HG03064 (cell line): ENCODE results near the gene CRADD.
"Not testable (repeated sequence)": the region's sequence is repeated elsewhere in the genome, so short reads cannot be mapped to it uniquely, and the experiment has no call there.

Experiments used
- ATAC-seq: cut with Tn5 transposase; IDR thresholded peaks from one replicate; pipeline ENCODE4 v1.9.1; 2021; ENCODE audit warnings: low read depth; ENCODE audit not compliant: unreplicated experiment

The CRADD gene

DNA sequence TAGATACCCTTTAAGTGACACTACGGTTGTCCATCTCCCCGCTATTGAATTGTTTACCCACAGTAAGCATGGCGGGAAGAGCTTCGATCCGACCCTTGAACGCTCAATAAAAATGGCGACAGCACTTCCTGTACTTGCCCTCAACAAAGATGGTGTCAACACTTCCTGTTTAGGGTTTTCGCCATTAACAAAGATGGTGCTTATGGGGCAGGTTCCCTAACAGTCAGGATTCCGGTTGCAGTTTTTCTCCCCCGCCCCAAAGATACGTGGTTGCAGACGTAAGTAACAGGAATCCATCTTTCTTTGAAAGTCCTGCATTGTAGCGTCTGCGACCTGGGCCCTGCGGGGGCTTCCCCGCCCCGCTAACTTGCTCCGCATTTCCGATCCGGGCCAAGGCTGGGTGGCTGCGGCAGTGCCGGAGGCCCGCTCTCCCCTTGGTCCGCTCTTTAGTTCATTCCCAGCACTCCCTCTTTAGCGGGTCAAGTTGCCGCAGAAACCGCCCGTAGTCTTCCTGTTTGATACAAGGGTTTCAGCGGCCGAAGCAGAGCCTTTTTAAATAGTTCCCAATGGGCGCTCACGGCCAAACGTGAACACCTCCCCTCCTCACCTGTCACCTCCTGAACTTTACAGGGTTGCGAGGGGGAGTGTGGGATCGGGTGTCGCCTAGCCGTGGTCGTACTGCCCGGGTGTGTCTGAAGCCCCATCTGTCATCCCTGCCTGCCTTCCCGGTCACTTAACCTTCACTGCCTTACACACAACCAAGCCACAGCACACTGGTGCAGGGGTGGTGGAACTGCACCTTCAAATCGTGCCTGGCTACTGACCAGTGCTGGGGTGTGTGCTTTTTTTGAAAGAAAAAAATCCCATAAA lies at the start of gene CRADD:
CRADD (plus strand) TSS at position 181 of the 870 bp plus-strand sequence.
- ATAC-seq: peak; percentile 85

DNA sequence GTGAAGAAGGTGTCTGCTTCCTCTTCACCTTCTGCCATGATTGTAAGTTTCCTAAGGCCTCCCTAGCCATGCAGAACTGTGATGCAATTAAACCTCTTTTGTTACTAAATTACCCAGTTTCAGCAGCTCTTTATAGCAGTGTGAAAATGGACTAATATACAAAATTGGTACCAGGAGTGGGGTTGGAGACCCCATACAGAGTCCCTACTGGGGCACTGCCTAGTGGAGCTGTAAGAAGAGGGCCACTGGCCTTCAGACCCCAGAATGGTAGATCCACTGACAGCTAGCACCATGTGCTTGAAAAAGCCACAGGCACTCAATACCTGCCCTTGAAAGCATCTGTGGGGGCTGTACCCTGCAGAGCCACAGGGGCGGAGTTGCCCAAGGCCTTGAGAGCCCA lies 44.8 kb upstream of the CRADD start:
- ATAC-seq: no peak

DNA sequence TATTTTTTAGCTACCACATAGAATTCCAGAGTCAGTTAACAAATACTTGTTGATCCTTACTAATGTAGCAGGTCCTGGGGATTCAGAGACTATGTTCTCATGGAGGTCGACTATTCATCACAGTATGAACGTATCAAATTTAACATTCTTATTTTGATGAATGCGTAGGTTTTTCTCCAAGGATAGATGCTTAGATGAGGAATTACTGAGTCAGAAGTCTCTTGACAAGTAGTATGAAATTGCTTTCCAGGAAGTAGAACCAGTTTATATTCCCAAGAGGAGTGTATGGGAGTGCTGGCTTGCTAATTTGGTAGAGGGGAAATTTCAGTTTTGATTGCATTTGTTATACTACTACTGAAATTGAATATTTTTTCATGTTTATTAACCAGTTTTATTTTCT lies 42.8 kb upstream of the CRADD start:
- ATAC-seq: no peak

DNA sequence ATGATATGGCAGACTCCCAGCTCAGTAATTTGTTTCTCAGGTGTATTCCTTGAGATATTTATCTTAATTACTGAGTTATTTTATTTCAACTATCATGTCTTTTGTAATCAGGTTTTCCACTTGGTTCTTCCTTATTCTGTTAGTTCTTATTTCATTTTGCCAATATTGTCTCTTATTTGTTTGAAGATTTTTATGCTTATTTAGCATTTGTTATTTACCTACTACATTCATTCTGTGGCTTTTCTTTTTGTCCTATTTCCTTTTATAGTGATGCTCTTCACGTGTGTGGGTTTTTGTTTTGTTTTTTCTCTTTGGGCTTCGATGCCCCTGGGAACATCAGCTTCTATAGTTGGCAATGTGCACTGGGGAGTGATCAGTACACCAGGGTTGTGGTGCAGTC lies 40.5 kb upstream of the CRADD start:
- no peak for ATAC-seq

DNA sequence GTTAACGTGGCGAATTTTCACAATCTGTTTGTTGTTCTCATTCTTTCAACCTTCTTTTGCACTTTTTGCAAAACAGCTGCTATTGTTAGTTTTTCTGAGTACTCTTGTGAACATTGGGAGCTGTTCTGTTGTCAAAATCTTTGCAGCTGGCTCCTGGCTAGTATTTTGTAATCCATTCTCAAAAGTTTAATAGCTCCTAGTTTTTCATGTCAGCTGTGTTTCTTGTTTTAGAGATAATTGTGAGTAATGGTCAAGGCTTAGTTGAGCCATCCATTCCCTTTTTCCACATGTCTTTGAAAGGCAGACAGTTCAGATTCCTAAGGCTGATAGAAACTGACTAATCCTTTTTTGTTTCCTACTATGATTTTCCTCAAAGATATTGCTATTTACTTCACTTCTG lies 39.1 kb upstream of the CRADD start:
- no peak for ATAC-seq

DNA sequence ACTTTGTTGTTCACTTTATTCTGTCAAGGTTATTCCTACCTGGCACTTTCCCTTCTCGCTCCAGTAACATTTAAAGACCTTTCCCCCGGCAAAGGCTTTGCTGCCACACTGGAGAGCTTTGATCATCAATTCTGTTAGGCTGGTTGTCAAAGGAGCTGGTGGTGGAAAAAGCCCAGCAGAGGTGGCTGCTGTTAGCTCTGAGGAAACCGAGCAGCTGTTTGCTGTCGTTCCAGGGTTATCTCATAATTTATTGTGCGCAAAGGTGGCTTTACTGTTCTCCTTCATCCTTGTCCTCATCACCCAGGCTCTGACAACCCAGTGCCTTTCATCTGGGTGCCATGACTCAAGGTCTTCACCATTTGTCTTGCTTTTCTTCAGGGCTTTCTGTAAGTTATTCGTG lies 38.2 kb upstream of the CRADD start:
- no peak for ATAC-seq

DNA sequence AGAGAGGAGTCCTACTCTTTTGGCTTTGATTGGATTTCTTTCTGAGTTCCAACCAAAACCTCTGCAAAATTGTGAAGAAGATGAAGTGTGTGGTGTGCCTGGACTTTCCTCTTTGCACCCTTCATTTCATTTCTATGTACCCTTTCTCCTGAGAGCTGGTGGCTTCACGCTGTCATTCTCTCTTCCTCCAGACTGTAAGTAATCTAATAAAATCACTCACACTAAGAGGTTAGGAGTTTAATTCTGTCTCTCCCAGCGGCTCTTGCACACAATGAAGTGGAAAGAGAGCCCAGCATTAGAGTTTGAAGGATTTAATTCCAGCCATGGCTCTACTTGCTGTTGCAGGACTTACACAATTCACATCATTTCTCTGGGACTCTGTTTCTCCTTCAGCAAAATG lies 37.8 kb upstream of the CRADD start:
- ATAC-seq: no peak

DNA sequence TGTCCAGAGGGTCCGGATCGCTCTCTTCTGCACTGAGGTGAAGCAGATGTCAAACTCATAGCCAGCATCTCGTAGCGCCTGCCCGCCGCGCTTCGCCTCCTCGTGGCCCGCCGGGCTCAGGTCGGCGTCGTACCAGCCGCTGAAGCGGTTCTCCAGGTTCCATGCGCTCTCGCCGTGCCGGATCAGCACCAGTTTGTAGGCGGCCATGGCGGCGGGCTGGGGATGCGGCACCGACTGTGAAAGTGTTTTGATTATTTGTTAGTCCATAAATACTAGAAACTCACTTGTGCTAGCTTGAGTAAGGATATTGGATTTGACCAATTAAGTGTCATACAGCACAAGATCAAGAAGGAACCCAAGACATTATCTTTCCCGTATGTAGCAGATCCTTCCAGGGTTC lies 35.8 kb upstream of the CRADD start:
- not testable (repeated sequence) for ATAC-seq

DNA sequence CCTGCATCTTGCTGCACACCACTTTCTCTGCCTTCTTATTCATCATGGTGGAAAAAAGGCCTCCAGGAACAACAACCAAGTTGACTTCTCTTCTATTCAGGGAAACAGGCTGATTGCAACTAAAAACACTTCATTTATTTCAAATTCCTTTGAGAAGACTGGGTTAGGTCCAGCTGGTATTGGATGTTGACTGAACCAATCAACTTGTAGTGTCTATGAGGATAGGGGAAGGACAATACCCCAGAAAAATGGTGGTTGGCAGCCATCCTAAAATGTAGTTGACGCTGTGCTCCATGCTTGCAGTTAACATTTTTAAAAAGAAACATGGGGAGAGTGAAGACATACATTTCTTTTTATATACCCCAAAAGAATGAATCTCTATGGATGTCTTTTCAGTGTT lies 34.4 kb upstream of the CRADD start:
- no peak for ATAC-seq

DNA sequence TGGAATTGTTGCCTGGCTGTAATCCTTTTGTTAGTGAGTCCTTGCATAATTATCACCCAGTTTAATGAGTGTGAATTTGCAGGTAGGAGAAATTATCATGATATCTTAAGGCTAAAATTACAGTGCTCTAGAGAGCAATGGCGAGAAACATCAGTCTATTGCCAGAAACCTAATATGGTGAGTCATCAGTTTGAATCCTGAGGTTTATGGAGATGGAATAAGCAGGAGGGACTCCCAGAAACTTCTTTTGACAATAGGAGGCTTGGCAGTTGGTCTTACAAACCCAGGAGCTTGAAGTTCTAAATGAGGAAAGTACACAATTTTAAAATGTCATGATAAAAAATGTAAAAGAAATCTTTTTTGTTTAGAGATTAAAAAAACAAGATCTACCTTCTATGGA lies 31.5 kb upstream of the CRADD start:
- no peak for ATAC-seq

DNA sequence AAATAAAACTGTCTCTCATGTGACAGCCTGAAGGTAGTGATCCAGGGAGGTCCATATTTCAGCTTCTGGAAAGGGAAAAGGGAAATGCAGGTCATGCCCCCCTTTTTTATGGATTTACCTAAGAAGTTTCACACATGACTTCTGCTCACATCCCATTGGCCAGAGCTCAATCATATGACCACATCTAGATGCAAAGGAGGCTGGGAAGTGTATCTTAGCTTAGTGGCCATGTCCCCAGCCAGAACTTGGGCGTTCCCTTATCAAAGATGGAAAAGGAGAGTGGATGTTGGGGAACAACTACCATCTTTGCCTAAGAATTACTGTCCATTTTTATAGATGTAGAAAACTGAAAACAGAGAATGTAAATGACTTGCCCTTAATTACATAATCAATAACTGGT lies 26.5 kb upstream of the CRADD start:
- ATAC-seq: no peak

DNA sequence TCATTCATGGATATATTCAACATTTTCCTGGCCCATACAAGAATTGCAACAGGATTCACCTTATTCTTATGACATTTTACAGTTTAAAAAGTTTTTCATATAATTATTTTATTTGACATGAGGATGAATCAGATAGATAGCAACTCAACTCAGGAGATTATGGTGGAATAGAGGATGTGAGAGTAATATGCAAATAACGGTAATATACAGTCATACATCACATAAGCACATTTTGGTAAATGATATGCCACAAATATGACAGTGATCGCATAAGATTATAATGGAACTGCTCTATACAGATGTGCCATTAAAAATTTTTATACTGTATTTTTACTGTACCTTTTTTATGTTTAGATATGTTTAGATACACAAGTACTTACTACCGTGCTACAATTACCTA lies 24.1 kb upstream of the CRADD start:
- ATAC-seq: no peak

DNA sequence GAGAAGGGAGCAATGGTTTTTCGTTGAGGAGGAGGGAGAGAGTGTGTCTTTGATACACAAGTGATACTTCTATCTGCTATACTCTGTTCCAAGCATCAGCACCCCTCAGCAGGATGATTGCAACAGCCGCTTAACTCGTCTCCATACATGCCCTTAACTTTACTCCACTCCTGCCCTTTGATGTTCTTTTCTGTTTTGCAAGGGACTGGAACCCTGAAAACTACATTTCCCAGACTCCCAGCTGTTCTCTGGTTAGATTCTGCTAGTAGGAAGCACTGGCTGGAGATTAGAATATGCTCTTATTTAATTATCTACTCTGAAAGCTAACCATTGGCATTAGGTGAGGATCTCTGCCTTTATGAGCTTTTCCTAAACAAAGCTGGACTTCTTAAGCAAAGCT lies 23.5 kb upstream of the CRADD start:
- no peak for ATAC-seq

DNA sequence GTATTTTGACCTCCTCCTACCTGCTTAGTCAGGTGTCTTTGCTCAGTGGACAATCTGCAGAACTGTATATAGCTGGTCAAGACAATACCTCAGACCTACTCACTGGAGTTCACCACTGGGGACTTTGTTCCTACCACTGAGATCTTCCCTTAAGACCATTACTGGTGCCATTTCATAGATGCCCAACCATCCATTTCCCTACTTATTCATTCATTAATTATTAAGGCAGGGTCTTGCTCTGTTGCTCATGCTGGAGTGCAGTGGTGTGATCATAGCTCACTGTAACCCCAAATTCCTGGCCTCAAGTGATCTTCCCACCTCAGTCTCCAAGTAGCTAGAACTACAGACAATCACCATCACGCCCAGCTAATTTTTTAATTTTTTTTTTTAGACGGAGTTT lies 22.8 kb upstream of the CRADD start:
- ATAC-seq: no peak

DNA sequence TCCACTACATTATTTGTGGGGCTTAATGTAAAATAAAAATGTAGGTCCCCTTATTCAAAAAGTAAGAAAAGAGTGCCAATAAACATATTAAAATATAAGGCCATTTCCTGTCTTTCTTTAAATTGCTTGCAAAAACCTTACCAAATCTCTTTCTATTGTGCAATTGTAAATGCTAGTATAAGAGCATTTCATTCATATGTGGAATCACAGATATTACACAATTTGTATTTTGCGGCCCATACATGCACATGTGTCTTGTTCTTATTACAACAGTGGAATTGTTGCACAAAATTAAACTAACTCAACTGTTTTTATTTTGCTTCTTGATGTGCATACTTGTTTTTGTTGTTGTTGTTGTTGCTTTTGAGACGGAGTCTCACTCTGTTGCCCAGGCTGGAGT lies 20.1 kb upstream of the CRADD start:
- no peak for ATAC-seq

DNA sequence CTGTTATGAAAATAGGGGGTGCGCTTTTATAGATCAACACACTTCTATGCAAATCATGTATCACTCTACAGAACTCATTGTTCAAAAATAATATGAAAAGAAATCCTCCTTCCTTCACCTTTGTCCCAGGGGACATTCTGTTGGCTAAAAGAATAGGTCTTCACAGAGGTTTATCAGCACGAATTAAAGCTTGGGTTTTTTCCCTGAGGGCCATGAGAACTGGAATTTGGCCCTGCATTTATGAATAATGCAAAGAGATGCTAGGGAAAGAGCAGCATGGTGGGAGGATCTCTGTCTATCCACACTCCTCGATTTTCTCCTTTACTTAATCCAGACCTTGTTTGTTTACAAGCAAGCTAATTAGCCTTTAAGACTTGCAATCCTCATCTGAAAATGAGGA lies 16.2 kb upstream of the CRADD start:
- ATAC-seq: no peak

DNA sequence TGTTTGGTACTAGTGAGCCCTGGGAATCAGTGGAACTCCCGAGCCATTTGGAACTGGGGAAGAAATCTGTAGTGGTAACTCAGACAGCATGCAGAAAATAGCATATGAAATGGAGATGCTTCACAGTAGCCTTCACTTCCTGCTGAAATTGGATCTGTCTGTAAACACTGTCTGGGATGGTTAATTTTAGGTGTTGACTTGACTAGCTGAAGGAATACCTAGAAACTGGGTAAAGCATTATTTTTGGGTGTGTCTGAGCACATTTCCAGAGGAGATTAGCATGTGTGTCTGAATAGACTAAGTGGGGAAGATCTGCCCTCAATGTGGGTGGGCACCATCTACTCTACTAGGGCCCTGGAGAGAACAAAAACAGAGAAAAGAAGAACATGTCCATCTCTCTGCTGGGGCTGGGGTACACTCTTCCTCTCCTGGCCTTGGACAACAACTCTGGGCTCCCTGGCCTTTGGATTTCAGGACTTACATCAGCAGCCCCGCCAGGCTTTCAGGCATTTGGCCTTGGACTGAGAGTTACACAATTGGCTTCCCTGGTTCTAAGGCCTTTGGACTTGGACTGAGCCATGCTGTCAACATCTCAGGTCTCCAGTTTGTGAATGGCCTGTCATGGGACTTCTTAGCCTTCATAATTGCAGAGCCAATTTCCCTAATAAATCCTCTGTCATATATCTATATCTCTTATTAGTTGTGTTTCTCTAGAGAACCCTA lies 14.0 kb upstream of the CRADD start:
- no peak for ATAC-seq

DNA sequence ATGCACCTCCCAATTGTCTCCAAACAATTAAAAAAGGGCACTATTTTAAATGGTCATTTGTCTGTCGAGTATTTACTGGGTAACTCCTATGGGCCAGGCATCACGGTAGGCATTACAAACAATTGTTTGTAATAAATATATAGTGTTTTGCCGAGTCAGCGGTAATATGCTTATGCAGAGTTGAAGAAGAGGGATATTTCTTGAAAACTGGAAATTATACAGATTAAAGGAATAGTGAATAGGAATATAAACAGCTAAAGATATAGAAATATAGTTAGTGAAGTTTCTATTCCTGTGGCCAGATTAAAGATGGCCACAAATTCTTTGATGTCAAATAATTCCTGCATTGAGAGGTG lies 13.5 kb upstream of the CRADD start:
- no peak for ATAC-seq

DNA sequence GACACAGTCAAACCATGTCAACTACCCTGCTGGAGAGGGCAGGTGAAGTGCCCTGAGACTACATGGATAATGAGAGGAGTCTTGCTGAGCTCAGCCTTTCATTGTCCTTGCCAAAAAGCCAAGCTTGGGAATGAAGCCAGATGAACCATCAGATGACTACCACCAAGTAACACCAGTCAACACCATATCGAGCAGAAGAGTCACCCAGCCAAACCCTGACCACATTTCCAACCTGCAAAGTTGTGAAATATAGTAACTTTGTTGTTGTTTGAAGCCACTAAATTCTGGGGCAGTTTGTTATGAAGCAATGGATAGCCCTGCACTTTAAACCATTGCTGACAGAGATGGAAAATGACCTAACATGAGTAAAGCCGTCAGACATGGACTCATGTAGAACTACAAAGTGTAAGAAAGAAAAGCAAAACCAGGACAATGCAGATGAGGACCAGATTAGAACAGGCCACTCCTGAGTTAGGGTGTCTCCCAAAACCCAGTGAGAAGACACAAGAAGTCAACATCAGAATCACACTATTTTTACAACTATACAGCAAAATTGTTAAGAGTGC lies 12.5 kb upstream of the CRADD start:
- no peak for ATAC-seq

DNA sequence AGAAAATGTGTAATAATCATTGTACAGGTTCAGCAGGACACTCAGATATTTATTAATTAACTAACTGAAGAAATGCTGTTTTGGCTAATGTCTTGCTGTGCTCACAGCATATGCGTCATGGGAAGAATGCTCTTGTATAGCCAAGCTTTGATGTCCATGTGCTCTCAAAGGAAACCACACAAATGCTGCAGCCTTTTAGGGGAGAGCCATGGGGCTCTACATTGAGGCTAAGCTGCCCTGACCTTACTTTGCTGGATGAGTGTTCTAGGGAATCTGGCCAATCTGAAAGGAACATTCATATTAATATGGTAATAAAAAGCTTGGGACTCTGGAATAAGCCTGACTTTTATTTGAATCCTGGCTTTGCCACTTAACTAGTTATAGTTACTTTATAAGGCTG lies 9.5 kb upstream of the CRADD start:
- ATAC-seq: no peak

DNA sequence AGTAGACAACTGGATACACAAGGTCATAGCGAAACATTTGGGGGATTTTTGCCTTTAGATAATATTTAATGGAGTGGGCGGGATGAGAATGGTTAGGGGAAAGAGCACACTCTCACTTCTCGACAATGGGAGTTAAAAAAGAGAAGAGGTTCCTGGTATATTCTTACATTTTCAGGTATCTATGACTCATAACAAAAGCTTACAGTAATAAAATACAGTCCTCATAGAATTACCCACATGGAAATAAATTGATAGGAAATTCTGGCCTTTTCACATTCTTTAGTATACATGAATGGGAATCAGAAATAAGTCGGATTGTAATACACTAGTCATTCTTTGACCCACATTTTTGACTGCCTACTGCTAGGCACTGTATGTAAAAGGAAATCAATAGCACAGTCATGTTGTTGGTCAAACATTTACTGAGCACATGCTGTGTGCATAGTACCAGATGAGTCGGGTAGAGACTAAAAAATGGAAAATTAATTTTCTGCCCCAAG lies 8.2 kb upstream of the CRADD start:
- peak; percentile 62 for ATAC-seq

DNA sequence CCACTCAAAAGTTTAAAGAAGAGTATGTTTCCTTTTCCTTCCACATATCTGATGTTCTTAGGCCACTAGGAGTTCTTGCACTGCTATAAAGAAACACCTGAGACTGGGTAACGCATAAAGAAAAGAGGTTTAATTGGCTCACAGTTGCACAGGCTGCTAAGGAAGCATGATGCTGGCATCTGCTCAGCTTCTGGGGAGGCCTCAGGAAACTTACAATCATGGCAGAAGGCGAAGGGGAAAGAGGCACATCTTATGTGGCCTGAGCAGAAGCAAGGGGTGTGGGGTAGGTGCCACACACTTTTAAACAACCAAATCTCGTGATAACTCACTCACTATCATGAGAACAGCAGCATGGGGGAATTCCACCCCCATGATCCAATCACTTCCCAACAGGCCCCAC lies 7.7 kb upstream of the CRADD start:
- no peak for ATAC-seq
